ENCODE data around the gene ZNF33B. TPM values are rescaled to one million over a fixed set of nuclear protein-coding genes. Genes with fewer than 3 reads are reported as not detected.

Gene ZNF33B
- total RNA-seq, 1 experiment from 2014 or later = 22.7 TPM

DNA sequence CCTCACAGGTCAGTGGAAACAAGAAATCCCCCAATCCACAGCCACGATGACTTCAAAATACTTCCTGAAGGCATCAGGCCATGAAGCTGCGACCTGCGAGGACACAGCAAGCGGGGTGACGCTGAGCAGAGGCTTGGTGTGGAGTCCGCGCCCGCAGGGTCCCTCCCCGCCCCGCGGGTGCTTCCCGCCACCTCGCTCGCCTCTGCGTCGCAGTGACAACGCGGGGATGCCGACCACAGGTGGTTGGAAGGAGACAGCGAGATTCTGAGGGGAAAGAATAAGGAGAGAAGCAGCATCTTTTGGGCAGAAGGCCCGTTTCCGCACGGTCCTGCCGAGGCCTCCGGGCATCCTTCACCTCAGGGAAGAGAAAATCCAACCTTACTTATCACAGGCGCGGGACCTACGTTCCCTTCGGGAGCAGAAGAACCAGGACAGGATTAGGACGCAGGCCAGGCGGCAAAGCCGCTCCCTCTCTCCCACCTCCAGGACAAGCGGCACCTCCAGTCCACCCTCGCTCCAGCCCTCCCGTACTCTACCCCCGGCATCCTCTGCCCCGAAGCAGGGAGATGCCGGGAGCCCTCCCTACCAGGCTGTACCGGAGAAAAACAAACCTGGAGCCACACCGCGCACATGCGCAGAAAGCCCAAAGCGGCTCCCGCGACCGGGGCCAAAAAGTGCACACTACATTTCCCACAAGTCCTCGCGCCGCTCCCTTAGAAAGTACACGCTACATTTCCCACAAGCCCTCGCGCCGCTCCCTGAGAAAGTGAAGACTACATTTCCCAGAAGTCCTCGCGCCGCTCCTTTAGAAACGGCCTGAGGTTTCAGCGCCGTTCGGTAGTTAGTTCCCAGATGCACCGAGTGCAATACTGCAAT, 85.9 kb downstream of the ZNF33B start (continued):
- TF ChIP-seq MXD4 (CRISPR knock-in tag; IDR thresholded peaks at IDR 0.05; ENCODE audit: borderline replicate concordance) (no peak), JAZF1 (CRISPR knock-in tag; IDR thresholded peaks at IDR 0.05) (no peak), GABPB1 (CRISPR knock-in tag; IDR thresholded peaks at IDR 0.05) (0 out of 2 replicates have a peak, but pooled peaks have one; percentile 16), SMAD3 (CRISPR knock-in tag; IDR thresholded peaks at IDR 0.05; ENCODE audit: borderline replicate concordance) (no peak), FOXP1 (CRISPR knock-in tag; IDR thresholded peaks at IDR 0.05; ENCODE audit: borderline replicate concordance) (peak; percentile 63; the same call in 1 of the 2 replicates), GTF2I (CRISPR knock-in tag; conservative IDR thresholded peaks at IDR 0.05) (no peak), KAT7 (CRISPR knock-in tag; IDR thresholded peaks at IDR 0.05; ENCODE audit: borderline replicate concordance) (no peak; the same call in 1 of the 2 replicates), CREM (CRISPR knock-in tag; IDR thresholded peaks at IDR 0.05) (no peak), FOXJ3 (CRISPR knock-in tag; IDR thresholded peaks at IDR 0.05; ENCODE audit: borderline replicate concordance) (no peak), CREB1 (CRISPR knock-in tag; IDR thresholded peaks at IDR 0.05) (no peak), MYBL2 (CRISPR knock-in tag; IDR thresholded peaks at IDR 0.05) (no peak), ZBTB21 (CRISPR knock-in tag; IDR thresholded peaks at IDR 0.05; ENCODE audit: borderline replicate concordance) (no peak), ZNF219 (CRISPR knock-in tag; IDR thresholded peaks at IDR 0.05; ENCODE audit: borderline replicate concordance) (no peak), ZNF121 (CRISPR knock-in tag; IDR thresholded peaks at IDR 0.05) (no peak), ZNF263 (CRISPR knock-in tag; IDR thresholded peaks at IDR 0.05; ENCODE audit: low read depth) (no peak), NR2C2 (CRISPR knock-in tag; IDR thresholded peaks at IDR 0.05) (no peak)
- TF ChIP-seq, protein P1, sequence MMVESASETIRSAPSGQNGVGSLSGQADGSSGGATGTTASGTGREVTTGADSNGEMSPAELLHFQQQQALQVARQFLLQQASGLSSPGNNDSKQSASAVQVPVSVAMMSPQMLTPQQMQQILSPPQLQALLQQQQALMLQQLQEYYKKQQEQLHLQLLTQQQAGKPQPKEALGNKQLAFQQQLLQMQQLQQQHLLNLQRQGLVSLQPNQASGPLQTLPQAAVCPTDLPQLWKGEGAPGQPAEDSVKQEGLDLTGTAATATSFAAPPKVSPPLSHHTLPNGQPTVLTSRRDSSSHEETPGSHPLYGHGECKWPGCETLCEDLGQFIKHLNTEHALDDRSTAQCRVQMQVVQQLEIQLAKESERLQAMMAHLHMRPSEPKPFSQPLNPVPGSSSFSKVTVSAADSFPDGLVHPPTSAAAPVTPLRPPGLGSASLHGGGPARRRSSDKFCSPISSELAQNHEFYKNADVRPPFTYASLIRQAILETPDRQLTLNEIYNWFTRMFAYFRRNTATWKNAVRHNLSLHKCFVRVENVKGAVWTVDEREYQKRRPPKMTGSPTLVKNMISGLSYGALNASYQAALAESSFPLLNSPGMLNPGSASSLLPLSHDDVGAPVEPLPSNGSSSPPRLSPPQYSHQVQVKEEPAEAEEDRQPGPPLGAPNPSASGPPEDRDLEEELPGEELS (CRISPR knock-in tag; IDR thresholded peaks at IDR 0.05) = 0 out of 2 replicates have a peak, but pooled peaks have one; percentile 42
- TF ChIP-seq, protein P2, sequence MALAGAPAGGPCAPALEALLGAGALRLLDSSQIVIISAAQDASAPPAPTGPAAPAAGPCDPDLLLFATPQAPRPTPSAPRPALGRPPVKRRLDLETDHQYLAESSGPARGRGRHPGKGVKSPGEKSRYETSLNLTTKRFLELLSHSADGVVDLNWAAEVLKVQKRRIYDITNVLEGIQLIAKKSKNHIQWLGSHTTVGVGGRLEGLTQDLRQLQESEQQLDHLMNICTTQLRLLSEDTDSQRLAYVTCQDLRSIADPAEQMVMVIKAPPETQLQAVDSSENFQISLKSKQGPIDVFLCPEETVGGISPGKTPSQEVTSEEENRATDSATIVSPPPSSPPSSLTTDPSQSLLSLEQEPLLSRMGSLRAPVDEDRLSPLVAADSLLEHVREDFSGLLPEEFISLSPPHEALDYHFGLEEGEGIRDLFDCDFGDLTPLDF (CRISPR knock-in tag; IDR thresholded peaks at IDR 0.05) = no peak
- TF ChIP-seq, protein P3, sequence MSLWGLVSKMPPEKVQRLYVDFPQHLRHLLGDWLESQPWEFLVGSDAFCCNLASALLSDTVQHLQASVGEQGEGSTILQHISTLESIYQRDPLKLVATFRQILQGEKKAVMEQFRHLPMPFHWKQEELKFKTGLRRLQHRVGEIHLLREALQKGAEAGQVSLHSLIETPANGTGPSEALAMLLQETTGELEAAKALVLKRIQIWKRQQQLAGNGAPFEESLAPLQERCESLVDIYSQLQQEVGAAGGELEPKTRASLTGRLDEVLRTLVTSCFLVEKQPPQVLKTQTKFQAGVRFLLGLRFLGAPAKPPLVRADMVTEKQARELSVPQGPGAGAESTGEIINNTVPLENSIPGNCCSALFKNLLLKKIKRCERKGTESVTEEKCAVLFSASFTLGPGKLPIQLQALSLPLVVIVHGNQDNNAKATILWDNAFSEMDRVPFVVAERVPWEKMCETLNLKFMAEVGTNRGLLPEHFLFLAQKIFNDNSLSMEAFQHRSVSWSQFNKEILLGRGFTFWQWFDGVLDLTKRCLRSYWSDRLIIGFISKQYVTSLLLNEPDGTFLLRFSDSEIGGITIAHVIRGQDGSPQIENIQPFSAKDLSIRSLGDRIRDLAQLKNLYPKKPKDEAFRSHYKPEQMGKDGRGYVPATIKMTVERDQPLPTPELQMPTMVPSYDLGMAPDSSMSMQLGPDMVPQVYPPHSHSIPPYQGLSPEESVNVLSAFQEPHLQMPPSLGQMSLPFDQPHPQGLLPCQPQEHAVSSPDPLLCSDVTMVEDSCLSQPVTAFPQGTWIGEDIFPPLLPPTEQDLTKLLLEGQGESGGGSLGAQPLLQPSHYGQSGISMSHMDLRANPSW (CRISPR knock-in tag; conservative IDR thresholded peaks at IDR 0.05; ENCODE audit: low read depth) = no peak
- TF ChIP-seq, protein P4, sequence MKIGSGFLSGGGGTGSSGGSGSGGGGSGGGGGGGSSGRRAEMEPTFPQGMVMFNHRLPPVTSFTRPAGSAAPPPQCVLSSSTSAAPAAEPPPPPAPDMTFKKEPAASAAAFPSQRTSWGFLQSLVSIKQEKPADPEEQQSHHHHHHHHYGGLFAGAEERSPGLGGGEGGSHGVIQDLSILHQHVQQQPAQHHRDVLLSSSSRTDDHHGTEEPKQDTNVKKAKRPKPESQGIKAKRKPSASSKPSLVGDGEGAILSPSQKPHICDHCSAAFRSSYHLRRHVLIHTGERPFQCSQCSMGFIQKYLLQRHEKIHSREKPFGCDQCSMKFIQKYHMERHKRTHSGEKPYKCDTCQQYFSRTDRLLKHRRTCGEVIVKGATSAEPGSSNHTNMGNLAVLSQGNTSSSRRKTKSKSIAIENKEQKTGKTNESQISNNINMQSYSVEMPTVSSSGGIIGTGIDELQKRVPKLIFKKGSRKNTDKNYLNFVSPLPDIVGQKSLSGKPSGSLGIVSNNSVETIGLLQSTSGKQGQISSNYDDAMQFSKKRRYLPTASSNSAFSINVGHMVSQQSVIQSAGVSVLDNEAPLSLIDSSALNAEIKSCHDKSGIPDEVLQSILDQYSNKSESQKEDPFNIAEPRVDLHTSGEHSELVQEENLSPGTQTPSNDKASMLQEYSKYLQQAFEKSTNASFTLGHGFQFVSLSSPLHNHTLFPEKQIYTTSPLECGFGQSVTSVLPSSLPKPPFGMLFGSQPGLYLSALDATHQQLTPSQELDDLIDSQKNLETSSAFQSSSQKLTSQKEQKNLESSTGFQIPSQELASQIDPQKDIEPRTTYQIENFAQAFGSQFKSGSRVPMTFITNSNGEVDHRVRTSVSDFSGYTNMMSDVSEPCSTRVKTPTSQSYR (CRISPR knock-in tag; IDR thresholded peaks at IDR 0.05) = no peak
